NCI-H526 treated with DMSO at 0.1 percent for 48 hours (cell line): Measurements from ENCODE around the gene GGCX.
"Not testable (repeated sequence)": the region's sequence is repeated elsewhere in the genome, so short reads cannot be mapped to it uniquely, and the experiment has no call there.

Experiments used
- DNase-seq: peaks from one replicate; lab custom pipeline; 2025; lab: John Stamatoyannopoulos, UW

GGCX gene

DNA sequence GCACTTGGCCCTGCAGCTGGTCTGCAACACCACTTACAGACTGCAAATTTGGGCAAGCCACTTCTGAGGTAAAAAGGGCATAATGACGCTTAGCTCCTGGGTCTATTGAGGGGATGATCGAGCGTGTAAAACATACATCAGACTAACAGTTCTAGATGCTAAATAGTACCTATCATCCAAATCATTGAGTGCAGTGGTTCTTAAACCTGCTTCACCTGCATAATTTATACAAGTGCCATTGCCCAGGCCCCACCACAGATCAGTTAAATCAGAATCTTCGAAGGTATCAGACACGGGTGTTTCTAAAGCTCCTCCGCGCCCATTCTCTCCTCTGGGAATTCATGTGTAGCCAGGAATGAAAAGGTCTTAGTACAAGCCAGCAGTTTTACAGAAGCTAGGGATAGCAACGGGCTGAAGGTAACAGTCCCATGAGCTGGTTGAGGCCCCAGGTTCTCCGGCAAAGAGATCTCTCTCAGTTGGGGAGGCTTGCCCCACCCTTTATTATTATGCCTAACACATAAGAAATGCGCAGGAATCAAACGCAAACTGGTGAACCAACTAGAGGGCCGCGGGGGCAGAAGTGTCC is 33.5 kb upstream of the GGCX start:
- DNase-seq = no peak

DNA sequence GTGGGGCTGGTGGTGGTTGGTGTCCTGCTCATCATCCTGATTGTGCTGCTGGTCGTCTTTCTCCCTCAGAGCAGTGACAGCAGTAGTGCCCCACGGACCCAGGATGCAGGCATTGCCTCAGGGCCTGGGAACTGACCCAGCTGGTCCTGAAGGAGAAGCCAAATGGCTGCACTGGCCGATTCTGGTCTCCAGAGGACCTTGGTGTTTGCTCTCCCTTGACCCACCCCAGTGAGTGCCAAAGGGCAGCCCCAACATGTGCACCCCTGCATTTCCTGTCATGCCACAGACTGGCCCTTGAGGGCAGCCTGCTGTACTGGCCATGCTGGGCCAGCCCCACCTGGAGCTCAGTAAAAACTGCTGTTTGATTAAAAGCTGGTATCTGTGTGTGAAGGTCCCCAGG is 31.7 kb upstream of the GGCX start:
- DNase-seq = no peak

DNA sequence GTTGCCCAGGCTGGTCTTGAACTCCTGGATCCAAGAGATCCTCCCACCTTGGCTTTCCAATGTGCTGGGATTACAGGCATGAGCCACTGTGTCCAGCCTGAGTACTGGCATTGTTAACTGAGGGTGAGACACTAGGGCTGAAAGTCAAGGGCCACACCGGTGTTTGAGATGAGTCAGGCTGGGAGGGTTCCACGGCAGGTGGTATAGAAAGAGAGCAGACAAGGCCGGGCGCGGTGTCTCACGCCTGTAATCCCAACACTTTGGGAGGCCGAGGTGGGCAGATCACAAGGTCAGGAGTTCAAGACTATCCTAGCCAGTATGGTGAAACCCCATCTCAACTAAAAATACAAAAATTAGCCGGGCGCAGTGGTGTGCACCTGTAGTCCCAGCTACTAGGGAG is 31.0 kb upstream of the GGCX start:
- DNase-seq = not testable (repeated sequence)

DNA sequence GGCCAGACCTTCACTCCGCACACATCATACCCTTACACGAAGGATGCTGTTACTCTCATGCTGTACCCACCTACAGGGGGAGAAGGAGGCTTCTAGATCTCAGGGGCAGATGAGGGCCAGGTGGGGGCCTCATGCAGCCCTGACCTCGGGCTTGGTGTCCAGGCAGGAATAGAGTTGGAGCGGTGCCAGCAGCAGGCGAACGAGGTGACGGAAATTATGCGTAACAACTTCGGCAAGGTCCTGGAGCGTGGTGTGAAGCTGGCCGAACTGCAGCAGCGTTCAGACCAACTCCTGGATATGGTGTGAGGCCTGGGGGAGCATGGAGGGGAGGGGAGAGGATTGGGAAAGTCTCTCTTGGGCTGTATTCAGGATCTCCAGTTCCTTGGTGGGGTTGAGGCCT is 30.3 kb upstream of the GGCX start:
- DNase-seq = no peak

DNA sequence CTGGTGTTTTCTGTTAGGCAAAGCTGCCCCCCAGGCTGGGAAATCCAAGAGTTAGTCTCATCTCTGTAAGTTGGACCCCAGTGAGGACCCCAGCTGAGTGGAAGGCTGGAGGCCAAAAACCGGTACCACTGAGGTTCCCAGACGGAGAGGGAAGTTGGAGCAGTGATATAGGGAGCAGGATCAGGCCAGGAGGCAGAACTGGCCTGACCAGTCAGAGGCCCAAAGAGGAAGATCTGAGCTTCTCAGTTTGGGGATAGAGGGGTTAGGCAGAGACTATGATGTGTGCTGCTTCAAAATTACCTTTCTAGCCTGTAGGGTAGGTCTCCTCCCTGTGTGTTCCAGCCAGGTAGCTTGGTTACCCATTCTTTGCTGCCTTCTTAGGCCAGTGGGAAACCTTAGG is 29.7 kb upstream of the GGCX start:
- DNase-seq = no peak

DNA sequence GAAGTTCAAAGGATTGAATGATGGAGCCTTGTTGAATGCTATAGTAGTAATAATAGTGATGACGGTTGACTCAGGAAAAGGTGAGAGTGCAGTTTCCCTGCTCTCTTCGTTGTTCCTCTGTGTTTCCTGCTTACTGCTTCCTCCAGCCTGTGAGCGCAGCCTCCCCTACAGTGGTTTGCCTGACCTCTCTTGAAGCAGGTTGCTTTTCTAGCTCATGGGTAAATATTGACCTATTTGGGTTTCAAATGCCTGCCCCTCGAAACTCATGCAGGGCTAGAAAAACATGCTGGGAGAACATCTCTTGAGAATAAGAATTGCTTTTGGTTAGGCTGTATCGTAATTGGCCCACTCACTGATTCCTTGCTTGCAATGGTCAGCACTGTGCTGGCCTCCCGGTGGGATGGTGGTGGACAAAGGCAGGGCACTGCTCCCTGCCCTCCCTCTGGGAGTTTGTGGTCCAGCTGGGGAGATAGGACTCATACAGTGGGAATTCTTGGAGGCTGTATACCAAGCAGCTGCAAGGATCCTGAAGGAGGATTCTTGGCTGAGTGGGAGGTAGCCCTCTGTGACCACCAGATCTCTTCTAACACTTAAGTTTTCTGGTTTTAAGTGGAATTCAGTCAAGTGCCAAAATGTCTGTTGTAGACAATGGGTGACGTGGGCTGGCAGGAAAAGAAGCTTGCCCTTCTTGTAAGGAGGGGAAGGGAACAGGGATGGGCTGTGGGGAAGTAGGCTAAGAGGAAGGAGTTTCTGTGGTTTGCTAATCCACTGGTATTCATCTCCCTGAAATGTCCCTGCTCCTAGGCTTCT is 28.9 kb upstream of the GGCX start:
- DNase-seq = no peak

DNA sequence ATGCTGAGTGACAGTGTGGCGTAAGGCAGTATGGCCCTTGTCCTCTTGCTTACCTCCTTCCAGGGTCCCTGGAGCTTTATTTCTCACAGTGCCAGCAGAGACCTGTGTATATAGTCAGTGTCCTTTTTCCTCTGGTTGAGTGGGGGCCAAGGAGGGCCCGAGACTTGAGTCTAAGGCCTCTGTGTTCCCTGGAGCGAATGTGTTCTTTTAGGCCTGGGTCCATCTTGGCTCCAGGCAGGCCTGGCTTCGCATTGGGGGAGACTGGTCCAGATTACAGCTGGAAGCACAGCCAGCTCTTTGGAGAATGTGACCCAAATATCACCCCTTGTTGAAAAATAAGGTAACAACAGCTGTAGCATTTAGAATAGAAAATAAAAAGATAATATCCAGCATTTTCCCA is 27.9 kb upstream of the GGCX start:
- DNase-seq = no peak

DNA sequence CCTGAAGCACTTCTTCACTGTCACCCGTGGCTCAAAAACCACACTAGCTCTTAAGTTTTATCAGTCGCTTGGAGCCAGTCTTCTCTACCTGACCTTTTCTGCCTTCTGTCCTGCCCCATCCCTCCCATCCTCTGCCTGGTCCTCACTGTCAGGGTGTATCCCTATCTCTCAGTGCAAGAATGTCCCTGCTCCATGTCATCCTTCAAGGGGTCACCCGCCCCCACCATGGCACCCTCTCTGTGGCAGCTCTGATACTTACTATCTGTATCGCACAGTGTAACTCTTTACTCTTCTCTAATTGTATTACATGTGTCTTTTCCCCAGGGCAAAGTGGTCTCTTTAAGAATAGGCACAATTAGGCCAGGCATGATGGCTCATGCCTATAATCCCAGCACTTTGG is 27.4 kb upstream of the GGCX start:
- DNase-seq = no peak

DNA sequence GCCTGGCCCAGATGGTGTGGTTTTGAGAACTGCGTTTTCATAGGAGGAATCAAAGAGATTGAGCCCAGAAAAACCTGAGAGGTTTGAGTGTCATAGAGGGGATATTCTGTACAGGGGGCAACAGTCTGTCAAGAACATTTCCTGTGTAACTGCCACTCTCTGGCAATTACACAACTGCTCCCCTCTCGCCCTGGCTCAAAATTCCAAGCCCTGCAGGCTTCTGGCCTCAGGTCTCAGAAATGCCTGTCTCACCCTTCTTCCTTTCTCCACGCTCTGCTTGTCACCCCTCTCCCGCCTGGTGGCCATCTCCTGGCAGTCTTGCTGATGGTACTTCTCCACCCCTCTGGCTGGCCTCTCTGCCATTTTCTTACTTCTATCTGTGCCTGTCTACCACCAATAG is 26.9 kb upstream of the GGCX start:
- no peak for DNase-seq

DNA sequence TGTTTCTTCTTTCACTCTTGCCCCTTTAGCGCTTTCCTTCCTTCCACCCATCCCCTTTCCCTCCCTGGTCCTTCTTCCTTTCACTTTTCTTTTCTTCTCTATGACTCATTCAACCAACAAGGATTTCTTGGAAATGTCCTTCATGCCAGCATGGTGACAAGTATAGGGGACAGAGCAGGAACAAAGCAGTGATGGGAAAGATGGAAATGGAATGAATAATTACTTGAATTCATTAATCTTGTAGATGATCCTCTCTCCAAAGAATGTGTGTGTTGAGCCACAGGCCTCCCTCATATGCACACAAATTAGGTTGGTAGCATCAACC is 24.4 kb upstream of the GGCX start:
- no peak for DNase-seq

DNA sequence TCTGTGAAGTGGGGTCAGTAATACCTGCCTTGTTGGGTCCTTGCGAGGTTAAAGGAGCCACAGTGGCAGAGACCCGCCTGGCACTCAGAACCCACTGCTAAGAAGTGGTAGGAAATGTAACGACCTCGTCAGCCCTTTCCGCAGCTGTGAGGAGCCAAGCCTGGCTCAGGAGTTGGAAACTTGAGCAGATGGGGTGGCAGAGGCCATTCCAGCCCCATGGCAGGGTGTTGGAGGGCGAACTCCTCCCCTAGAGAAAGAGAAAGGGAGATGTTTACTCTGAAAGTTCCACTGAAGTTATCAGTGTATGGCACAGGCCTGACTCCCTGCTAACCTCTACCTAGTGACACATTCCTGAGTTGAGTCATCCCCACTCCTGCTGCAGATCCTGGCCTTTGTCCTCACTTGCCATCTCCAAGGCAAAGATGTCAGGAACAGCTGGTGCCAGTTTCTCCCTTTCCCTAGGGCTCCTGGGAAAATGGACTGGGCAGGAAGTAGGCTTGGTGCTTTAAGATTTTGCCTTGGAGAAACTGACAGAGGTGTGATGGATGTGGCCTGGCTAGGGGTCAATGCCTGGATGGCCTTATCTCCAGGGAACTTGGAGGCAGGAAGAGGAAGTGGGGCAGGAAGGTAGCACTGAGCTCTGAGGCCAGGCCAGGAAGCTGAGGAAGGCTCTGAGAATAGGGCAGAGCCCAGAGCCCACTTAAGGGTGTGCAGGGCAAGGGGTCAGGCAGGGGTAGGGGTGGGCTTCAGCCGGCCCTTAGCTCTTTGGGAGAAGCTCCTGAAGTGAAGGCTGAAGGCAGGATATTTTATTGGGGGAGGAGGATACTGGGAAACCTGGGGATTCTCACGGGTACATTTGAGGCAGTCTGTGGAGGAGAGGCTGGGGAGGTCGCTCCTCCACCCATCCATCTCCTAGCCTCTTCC is 23.8 kb upstream of the GGCX start:
- DNase-seq = no peak

DNA sequence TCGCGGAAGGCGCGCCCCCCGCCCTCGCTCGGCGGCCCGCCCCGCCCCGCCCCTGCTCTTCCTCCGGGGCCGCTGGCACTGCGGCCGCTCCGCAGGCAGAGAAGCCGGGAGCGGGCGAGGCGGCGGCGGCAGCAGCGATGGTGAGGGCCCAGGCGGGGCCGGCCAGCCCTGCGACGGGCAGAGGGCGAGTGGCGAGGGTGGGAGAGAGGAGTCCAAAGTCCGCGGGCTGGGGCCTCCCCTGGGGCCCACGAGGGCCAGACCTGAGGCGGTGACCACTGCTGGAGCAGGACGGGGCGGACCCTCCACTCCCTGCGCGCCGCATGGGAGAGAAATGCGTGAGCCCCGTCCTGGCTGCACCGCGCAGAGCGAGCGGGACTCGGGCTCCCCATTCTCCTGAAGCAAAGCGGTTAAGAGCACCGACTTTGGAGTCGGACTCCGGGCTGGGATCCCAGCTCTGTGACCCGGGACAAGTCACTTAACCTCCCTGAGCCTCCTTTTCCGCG is 23.1 kb upstream of the GGCX start, which contains the start of gene VAMP5:
VAMP5 (plus strand) TSS at position 78 of the 503 bp plus-strand sequence; CDS start at position 138, 60 bp downstream.
- DNase-seq = no peak

DNA sequence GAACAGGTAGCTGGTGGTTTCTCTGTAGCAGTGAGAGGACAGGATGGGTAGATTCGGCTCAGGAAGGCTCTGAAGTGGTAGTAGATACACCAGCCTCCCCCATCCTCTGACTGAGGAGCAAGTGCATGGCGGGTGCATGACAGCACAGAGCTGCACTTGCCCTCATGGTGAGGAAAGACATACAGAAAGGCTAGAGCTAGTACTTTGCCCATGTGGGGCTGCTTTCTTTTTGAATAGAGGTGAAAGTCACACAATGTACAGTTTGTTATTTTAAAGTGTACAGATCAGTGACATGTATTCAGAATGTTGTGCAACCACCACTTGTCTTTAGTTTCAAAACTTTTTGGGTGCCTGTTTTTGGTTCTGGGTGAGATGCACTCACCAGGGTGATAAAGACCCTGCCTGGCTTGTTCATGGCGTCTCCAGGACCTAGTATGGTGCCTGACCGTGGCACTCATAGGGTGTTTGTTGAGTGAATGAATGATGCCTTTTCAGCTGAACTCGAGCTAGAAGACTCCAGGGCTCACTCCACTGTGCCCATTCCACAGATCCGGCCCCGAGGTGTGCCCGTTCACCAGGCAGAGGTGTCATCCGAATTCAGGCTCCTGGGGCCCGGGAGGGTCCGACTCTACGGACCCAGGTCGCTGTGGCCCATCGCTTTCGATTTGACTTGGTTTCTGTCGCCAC is 22.5 kb upstream of the GGCX start:
- DNase-seq = no peak

DNA sequence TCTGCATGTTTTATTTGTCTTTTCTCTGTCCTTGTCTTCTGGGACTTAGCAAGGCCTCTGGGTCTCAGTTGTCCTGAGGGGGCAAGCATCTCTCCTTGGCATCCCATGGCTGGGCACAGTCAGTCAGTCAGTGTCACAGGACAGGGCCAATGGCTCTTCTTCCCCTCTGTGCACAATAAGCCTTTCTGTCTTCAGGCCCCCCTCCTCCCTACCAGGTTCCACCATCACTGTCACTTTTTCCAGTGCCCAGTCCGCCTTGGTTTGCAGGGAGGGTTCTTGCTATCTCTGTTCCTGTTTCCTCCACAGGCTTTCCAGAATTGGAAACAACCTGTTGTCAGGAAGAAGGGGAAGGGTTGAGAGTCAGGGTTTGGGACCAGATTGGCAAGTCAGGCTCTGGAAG is 21.2 kb upstream of the GGCX start:
- no peak for DNase-seq

DNA sequence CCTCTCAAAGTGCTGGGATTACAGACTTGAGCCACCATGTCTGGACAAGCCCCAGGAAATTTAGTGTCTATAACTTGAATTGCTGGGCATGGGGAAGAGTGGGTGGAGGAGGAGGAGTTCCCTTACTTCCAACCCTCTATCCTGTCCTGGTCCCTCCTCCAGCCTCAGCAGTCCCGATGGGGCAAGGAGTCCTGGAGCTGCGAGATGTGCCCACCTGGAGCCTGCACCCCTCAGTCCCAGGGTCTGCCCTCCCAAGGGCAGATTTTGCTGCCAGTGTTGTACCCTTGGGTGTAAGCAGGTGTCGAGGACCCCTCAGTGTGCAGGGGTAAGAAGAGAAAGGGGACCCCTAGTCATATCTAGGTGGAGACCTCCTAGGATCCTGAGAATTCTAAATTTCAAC is 18.9 kb upstream of the GGCX start:
- DNase-seq = no peak

DNA sequence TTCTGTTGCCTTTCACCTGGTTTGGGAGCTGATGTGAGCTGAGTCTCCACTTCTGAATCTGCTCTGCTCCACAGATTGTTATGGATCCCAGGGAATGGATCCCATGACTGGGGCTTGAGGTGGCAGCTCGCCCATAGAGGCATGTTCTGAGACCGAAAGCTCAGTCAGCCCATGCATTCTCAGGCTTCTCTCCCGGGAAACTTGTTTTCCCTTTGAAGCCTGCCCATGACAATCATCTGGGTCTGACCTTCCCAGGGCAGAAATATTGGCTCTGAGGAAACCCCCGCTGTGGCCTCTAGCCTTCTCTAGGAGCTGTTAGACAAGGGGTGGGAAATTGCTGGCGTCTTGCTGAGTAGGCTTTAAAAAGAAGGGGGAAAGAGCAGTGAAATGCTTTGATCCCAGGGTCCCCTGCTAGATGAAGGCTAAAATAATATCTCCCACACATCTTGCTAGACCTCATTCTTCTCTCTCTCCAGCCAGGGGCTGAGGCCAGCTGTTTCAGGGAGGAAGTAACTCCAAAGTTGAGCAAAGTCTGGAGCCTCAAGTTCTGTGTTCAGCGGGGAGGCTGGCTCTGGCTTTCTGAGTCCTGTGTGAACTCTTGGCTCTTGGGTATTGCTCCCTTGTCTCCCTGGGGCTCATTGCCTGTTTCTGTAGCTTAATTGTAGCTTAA is 18.1 kb upstream of the GGCX start:
- no peak for DNase-seq

DNA sequence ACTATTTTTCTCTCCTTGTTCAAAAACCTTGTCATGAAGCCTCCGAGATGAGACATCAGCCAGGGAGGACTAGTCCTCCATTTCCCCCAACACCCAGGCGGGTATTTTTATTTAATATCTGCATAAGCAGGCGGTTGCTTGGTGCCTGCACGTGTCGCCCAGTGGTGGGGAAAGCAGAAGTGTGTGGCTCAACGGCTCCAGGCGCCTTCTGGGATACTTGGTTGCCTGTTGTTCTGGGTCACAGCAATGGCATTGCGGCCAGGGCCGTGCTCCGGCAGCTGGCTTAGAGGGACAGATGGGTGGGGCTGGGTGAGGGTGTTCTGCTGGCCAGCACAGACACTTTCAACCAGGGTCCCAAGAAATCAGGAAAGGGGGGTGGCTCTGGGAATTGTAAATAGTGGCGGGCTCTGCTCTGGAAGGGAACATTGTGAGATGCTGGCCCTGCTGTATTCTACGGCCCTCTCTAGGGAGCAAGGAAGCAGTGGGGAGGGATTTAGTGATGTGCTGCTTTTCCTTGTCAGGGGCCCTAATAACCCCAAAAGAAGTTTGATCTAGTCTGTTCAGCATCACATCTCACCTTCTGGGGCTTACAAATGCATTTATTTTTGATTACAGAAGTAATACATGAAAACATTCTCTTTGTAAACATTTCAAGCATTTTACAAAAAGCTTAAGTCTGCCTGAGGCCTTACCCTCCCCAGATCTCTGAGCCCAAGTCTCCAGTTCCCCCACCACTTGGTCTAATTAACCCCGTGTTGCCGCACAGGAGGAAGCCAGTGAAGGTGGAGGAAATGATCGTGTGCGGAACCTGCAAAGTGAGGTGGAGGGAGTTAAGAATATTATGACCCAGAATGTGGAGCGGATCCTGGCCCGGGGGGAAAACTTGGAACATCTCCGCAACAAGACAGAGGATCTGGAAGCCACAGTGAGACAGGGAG is 17.2 kb upstream of the GGCX start:
- no peak for DNase-seq

DNA sequence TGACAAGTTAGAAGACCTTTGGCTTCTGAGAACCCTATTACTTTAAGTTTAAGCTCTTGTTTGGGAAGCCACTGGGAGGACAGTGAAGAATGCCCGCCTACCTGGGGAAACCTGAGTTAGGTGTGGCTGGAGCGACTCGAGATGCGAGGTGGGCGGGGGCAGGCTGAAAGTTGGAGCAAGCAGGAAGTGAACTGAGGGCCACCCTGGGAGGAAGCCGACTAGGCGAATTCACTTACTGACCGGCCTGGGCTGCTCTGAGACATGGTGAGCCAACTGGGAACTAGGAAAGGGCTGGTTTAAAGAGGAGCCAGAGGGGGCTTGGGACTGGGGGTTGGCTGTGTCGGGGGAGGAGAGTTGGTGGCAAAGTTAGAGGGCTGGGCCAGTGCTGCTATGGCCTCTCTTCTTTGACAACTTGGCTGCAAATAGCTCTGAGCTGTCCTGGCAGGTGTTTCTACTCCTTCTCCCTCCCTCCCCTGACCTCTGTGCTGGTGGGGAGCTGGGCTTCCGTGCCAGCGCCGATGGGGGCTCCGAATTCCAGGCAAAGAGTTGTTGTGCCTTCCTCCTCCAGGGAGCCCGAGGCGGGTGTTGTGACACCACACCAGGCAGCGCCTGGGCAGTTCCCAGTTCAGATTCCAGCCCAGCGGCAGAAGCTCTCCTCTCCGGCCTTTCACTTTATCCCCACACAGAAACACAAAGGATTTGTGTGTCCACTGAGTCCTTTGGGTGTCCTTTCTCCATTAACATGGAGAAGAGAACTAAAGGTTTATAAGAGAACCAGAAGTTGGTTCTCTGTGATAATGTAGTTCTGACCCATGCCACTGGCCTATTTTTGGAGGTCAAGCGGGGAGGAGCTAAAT is 16.3 kb upstream of the GGCX start, which contains the start of gene VAMP8:
VAMP8 (plus strand) TSS at position 201 of the 857 bp plus-strand sequence; CDS start at position 262, 61 bp downstream.
- DNase-seq = peak; percentile 63

DNA sequence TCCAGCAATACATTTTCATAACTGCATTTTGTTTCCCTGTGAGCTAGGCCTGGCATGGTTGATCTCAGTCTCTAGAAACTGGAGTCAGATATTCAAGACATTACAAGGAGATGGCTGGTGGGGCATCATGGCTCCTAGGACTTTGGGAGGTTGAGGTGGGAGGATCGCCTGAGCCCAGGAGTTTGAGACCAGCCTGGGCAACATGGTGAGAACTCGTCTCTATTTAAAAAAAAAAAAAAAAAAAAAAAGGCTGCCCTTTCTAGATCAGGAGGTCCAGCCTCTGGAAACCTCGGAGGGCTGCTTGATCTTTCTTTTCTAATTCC is 15.7 kb upstream of the GGCX start:
- no peak for DNase-seq
